GM12872 (cell line): ENCODE results near the gene DRD3.

Source experiments
- CTCF ChIP-seq: IDR thresholded peaks from 3 replicates; pipeline ENCODE4 v1.5.1; 2011; ENCODE audit warnings: low read depth, mild to moderate bottlenecking, low read length, moderate library complexity; ENCODE audit not compliant: insufficient read depth

DRD3 gene

DNA sequence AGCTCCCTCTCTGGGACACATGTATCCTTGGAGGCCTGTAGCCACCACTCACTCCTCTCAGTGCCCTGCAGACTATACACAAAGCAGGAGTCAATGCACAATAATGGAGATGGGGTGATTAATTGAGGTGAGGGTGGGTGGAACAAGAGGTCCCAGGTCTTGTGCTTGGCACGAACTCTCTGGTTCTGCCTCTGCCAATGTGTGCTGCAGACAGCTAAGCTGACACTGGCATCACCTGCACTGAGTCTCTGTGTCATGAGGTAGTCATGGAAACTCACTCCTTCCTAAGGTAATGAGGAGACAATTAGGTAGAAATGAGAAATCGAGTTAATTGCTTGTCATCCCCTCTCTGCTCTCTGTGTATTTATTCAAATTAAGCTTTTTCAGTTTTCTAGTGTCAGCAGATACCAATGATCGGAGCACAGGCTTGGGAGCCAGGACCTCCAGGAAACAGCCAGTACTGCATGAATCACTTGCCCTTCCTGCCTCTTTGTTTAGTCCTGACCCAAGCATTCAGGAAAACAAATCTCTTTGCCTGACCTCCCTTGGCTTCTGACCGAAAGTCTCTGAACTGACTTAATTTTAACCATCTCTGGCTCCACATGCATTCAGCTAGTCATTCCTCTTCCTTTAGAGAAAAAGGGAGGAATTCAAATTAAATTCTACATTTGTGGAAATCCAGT lies 56.7 kb downstream of the DRD3 start:
- TF ChIP-seq CTCF: no peak

- no peak for TF ChIP-seq CTCF
These were observed 58.6 kb downstream of the DRD3 start for GRCh38 chr3:114120211-114120610.

DNA sequence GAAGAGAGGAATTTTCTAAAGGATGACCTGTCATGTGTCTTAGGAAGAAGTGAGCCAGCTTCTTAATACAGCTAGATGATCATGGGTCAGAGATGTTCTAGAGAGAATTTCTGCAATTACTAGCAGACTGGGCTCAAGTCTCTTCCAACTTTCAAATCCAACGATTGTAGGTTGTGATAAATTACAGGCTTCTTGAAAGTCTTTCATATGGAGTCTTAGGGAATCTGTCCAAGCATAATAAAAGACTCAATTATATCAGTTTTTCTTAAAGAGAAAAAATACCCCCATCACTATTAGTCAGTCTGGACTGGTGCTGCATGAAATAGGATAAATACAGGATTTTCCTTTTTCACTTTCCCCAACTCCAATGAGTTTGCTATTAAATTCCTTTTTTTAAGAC lies 59.1 kb downstream of the DRD3 start:
- no peak for TF ChIP-seq CTCF

DNA sequence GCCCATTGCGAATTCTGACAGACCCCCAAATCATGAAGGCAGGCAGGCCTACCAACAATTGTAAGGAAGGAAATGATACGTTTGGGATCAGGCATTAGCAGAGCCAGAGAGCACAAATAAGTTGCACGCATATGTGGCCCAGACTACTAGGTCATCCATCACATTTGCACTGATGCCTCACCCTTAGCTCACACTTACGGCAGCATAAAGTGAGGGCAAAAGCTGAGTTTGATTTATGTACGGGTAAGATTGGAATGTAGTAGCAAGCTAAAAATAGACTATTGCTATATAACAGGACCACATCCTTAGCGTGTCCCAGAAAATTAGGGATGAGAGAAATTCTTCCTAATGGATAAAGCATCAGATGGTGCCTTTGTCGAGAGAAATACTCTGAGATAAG lies 63.7 kb downstream of the DRD3 start:
- TF ChIP-seq CTCF: no peak

GRCh38 chr3:114114719-114115118 lies 64.1 kb downstream of the DRD3 start:
- no peak for TF ChIP-seq CTCF

- TF ChIP-seq CTCF: no peak
These were observed 66.2 kb downstream of the DRD3 start for GRCh38 chr3:114112696-114113095.

DNA sequence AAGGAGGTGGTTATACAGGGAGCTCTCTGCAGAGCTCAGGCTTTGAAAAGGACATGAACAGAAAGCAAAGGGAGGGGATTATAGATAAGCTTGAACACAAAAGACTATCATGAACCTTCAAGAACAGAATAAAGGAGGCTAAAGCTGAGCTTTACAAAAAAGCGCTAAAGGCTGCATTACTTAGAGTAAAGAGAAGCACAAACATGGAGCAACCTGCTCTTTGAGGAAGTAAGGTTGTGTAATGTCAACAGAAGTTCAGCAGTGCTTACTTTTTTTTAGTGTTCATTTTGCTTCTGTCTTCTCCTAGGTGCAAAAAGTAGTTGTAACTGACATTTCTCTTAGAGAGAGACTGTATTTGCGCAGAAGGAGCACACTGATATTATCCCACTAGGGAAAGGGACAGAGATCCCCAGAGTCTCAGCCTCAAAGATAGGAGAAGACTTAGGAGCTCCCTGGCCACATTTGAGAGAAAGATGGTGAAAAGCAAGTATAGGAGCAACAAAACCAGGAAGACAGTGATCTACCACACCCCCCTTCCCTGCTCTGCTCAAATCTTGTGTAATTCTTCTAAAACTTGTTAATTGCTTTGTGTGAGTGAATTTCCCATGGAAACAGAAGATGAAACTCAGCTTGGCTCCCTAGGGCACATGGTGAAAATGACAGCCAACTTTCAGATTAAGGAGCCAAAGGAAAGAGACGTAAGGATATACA lies 67.6 kb downstream of the DRD3 start:
- TF ChIP-seq CTCF: no peak
